ENCODE measurements around the gene TANC1.

Gene TANC1

GRCh38 chr2:158990397-158991214 is 22.2 kb downstream of the TANC1 start:
- Histone ChIP-seq H3K27ac (no peak overlapping the region), H3K4me2 (no peak overlapping the region), H3K9ac (no peak overlapping the region), H3K4me3 (no peak overlapping the region), H3K4me1 (no peaks in the 10 kb centered on the region), H3K27me3 (no peaks in the 10 kb centered on the region), H3K9me3 (no peaks in the 10 kb centered on the region), H4K20me1 (no peaks in the 10 kb centered on the region), H3K36me3 (no peaks in the 10 kb centered on the region)
- TF ChIP-seq Cebpa-rat (IDR thresholded peaks at IDR 0.05) = no peak

- Histone ChIP-seq H3K27me3 (no peaks in the 10 kb centered on the region), H4K20me1 (no peaks in the 10 kb centered on the region), H3K4me1 (peaks cover 16% of the 10 kb centered on the region), H3K9me3 (no peaks in the 10 kb centered on the region), H3K4me3 (no peak overlapping the region), H3K36me3 (no peaks in the 10 kb centered on the region), H3K27ac (no peak overlapping the region), H3K4me2 (no peak overlapping the region), H3K9ac (no peak overlapping the region)
- TF ChIP-seq Cebpa-rat (IDR thresholded peaks at IDR 0.05) = no peak
These were observed 24.6 kb downstream of the TANC1 start for GRCh38 chr2:158993030-158993429.

- Histone ChIP-seq H3K4me1 (peaks cover 25% of the 10 kb centered on the region), H3K27me3 (no peaks in the 10 kb centered on the region), H3K36me3 (no peaks in the 10 kb centered on the region), H3K9ac (no peak overlapping the region), H3K9me3 (no peaks in the 10 kb centered on the region), H3K4me2 (no peak overlapping the region), H4K20me1 (no peaks in the 10 kb centered on the region), H3K4me3 (no peak overlapping the region), H3K27ac (no peak overlapping the region)
- no peak for TF ChIP-seq Cebpa-rat (IDR thresholded peaks at IDR 0.05)
These were observed 25.5 kb downstream of the TANC1 start for GRCh38 chr2:158993721-158994587.

- no peak for TF ChIP-seq Cebpa-rat (IDR thresholded peaks at IDR 0.05)
- H4K20me1 ChIP-seq = no peaks in the 10 kb centered on the region
These were observed 26.7 kb downstream of the TANC1 start for GRCh38 chr2:158994920-158995676.

GRCh38 chr2:158995677-158996049 is 27.2 kb downstream of the TANC1 start:
- H3K27me3 ChIP-seq = no peaks in the 10 kb centered on the region
- no peak overlapping the region for H3K4me3 ChIP-seq
- H3K36me3 ChIP-seq = no peaks in the 10 kb centered on the region
- no peaks in the 10 kb centered on the region for H3K9me3 ChIP-seq
- no peak overlapping the region for H3K27ac ChIP-seq
- TF ChIP-seq Cebpa-rat (IDR thresholded peaks at IDR 0.05) = no peak
- no peak overlapping the region for H3K9ac ChIP-seq
- H3K4me1 ChIP-seq = peaks cover 42% of the 10 kb centered on the region
- no peaks in the 10 kb centered on the region for H4K20me1 ChIP-seq
- no peak overlapping the region for H3K4me2 ChIP-seq

More at GRCh38 chr2:158994920-158995676, 26.7 kb downstream of the TANC1 start:
- H3K9me3 ChIP-seq = no peaks in the 10 kb centered on the region
- peaks cover 37% of the 10 kb centered on the region for H3K4me1 ChIP-seq
- H3K4me3 ChIP-seq = no peak overlapping the region
- no peaks in the 10 kb centered on the region for H3K36me3 ChIP-seq
- no peaks in the 10 kb centered on the region for H3K27me3 ChIP-seq
- no peak overlapping the region for H3K27ac ChIP-seq
- H3K9ac ChIP-seq = no peak overlapping the region
- H3K4me2 ChIP-seq = no peak overlapping the region

- no peaks in the 10 kb centered on the region for H3K36me3 ChIP-seq
- no peaks in the 10 kb centered on the region for H3K27me3 ChIP-seq
- TF ChIP-seq Cebpa-rat (IDR thresholded peaks at IDR 0.05) = no peak
- no peak overlapping the region for H3K4me3 ChIP-seq
- H3K4me1 ChIP-seq = peaks cover 43% of the 10 kb centered on the region
- no peaks in the 10 kb centered on the region for H4K20me1 ChIP-seq
- no peak overlapping the region for H3K27ac ChIP-seq
- H3K4me2 ChIP-seq = peak overlapping the region; percentile 80; the same call in 1 of the 2 replicates
- H3K9me3 ChIP-seq = no peaks in the 10 kb centered on the region
- H3K9ac ChIP-seq = no peak overlapping the region
These were observed 28.0 kb downstream of the TANC1 start for GRCh38 chr2:158996378-158996993.

GRCh38 chr2:158997037-158997790 is 28.8 kb downstream of the TANC1 start:
- peak overlapping the region; percentile 68; the same call in 1 of the 2 replicates for H3K27ac ChIP-seq

GRCh38 chr2:158998551-158999248 is 30.3 kb downstream of the TANC1 start:
- no peaks in the 10 kb centered on the region for H4K20me1 ChIP-seq
- peak overlapping the region; percentile 22; the same call in 1 of the 2 replicates for H3K4me3 ChIP-seq
- TF ChIP-seq Cebpa-rat (IDR thresholded peaks at IDR 0.05) = no peak
- H3K36me3 ChIP-seq = no peaks in the 10 kb centered on the region
- peaks cover 57% of the 10 kb centered on the region for H3K4me1 ChIP-seq
- H3K9me3 ChIP-seq = peaks cover 9% of the 10 kb centered on the region; the same call in 1 of the 2 replicates
- peak overlapping the region; percentile 80 for H3K4me2 ChIP-seq
- H3K27ac ChIP-seq = peak overlapping the region; percentile 68
- H3K9ac ChIP-seq = no peak overlapping the region; the same call in 1 of the 2 replicates
- no peaks in the 10 kb centered on the region for H3K27me3 ChIP-seq

More at GRCh38 chr2:158997037-158997790, 28.8 kb downstream of the TANC1 start:
- Histone ChIP-seq H3K4me2 (peak overlapping the region; percentile 80), H3K9me3 (no peaks in the 10 kb centered on the region), H3K27me3 (no peaks in the 10 kb centered on the region), H3K9ac (no peak overlapping the region), H4K20me1 (no peaks in the 10 kb centered on the region), H3K4me3 (no peak overlapping the region), H3K4me1 (peaks cover 49% of the 10 kb centered on the region), H3K36me3 (no peaks in the 10 kb centered on the region)
- TF ChIP-seq Cebpa-rat (IDR thresholded peaks at IDR 0.05) = no peak

Data from BLaER1 (cell line).